Putamen (tissue), 1 donor: ENCODE data around the gene ROBO4.

Experiments
- DNase-seq: peaks from one replicate; pipeline ENCODE4 v3.0.0-alpha.2; 2016; ENCODE audit warnings: low spot score

Gene ROBO4

GRCh38 chr11:124889191-124890091 is 8.2 kb downstream of the ROBO4 start:
- DNase-seq = no peak

GRCh38 chr11:124887667-124888013 is 10.0 kb downstream of the ROBO4 start:
- DNase-seq = no peak

GRCh38 chr11:124886978-124887666 is 10.5 kb downstream of the ROBO4 start:
- no peak for DNase-seq

GRCh38 chr11:124886476-124886875 is 11.2 kb downstream of the ROBO4 start:
- DNase-seq = no peak

- DNase-seq = no peak
Measured at GRCh38 chr11:124884869-124885479, 12.7 kb downstream of the ROBO4 start.

GRCh38 chr11:124884340-124884739 is 13.3 kb downstream of the ROBO4 start:
- DNase-seq = no peak

- DNase-seq = no peak
Measured at GRCh38 chr11:124882339-124883071, 15.2 kb downstream of the ROBO4 start.

- no peak for DNase-seq
Measured at GRCh38 chr11:124880958-124881357, 16.7 kb downstream of the ROBO4 start.

GRCh38 chr11:124880290-124880611 is 17.4 kb downstream of the ROBO4 start:
- DNase-seq = no peak

- no peak for DNase-seq
Measured at GRCh38 chr11:124879493-124880289, 18.0 kb downstream of the ROBO4 start.

- DNase-seq = no peak
Measured at GRCh38 chr11:124878759-124879492, 18.7 kb downstream of the ROBO4 start.

GRCh38 chr11:124877910-124878758 is 19.5 kb downstream of the ROBO4 start:
- DNase-seq = no peak

GRCh38 chr11:124877631-124877909 is 20.1 kb downstream of the ROBO4 start:
- DNase-seq = no peak

GRCh38 chr11:124876818-124877630 is 20.6 kb downstream of the ROBO4 start:
- no peak for DNase-seq

- peak; percentile 87 for DNase-seq
Measured at GRCh38 chr11:124875943-124876817, 21.5 kb downstream of the ROBO4 start.

GRCh38 chr11:124875401-124875800 is 22.3 kb downstream of the ROBO4 start:
- no peak for DNase-seq

GRCh38 chr11:124874571-124875255 is 23.0 kb downstream of the ROBO4 start:
- DNase-seq = no peak

- DNase-seq = no peak
Measured at GRCh38 chr11:124873951-124874350, 23.7 kb downstream of the ROBO4 start.
